ENCODE data around the gene CARD10. TPM values are rescaled to one million over a fixed set of nuclear protein-coding genes. Genes with fewer than 3 reads are reported as not detected.

The CARD10 gene
- total RNA-seq, 1 donor from 2014 or later: 9.9 TPM

DNA sequence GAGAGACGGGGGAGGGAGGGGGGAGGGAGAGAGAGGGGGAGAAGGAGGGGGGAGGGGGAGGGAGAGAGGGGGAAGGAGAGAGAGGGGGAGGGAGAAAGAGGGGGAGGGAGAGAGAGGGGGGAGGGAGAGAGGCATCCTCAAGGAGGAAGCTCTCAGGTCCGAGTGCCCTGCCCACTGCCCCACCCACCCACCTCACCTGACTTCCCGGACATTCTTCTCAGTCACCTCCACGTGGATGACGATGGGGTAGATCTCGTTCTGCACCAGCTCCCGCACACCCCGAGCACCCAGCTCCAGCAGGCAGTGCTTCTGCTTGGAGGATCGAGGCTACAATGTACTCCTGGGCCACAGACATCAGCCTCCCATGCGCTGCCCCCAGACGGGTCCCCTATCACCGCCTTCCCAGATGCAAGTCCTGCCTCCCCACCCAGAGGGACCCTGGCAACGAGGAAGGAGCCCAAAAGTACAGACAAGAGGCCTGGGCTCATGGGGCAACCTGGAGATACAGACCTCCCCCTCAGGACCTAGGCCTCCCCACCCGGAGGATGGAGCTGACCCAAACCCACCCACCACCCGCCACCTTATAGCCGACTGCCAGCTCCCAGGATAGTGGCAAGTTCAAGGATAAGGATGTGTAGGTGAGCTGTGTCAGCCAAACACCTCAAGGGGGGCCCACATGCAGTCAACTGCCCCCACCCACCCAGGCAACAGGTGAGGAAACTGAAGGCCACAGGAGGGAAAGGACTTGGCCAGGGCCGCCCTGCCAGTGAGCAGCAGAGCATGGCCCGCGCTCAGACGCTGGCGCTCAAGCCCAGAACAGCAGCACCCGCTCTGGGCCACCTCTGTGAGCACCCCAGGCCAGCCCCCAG, 27.4 kb downstream of the CARD10 start:
- H3K27me3 Mint-ChIP-seq: peaks cover 6% of the 10 kb centered on the region
- no peaks in the 10 kb centered on the region for H3K9me3 Mint-ChIP-seq
- H3K36me3 Mint-ChIP-seq: peaks cover 11% of the 10 kb centered on the region
- no peak for TF ChIP-seq CTCF (conservative IDR thresholded peaks at IDR 0.05)
- no peak overlapping the region for H3K27ac Mint-ChIP-seq
- no peak overlapping the region for H3K4me3 Mint-ChIP-seq
- no peak for DNase-seq (ENCODE audit: extremely low spot score, unreplicated experiment)
- peaks cover 24% of the 10 kb centered on the region for H3K4me1 Mint-ChIP-seq (ENCODE audit: unreplicated experiment)

DNA sequence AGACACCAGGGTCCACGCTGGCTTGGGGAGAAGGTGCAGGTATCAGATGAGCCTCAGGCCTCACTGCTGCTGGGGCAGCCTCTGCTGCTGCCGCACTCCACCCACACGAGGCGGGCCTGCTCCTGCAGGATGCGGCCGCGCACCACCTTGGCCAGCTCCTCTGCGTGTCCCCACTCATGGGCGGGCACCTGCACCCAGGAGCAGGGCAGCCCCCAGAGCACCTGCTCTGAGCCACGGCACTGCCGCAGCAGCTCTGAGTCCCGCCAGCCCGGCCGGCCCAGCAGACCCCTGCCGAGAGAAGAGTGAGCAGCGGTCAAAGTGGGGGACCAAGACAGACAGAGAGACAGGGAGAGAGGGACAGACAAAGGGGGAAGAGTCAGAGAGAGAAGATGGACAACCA, 28.1 kb downstream of the CARD10 start:
- TF ChIP-seq CTCF (conservative IDR thresholded peaks at IDR 0.05): no peak
- Mint-ChIP-seq H3K27ac (no peak overlapping the region), H3K4me1 (ENCODE audit: unreplicated experiment) (peaks cover 29% of the 10 kb centered on the region), H3K27me3 (peaks cover 9% of the 10 kb centered on the region), H3K9me3 (no peaks in the 10 kb centered on the region), H3K36me3 (peaks cover 11% of the 10 kb centered on the region), H3K4me3 (no peak overlapping the region)
- no peak for DNase-seq (ENCODE audit: extremely low spot score, unreplicated experiment)

GRCh38 chr22:37489983-37490382, 29.2 kb downstream of the CARD10 start:
- no peak for DNase-seq (ENCODE audit: extremely low spot score, unreplicated experiment)
- H3K4me1 Mint-ChIP-seq (ENCODE audit: unreplicated experiment): peaks cover 29% of the 10 kb centered on the region
- TF ChIP-seq CTCF (conservative IDR thresholded peaks at IDR 0.05): no peak

DNA sequence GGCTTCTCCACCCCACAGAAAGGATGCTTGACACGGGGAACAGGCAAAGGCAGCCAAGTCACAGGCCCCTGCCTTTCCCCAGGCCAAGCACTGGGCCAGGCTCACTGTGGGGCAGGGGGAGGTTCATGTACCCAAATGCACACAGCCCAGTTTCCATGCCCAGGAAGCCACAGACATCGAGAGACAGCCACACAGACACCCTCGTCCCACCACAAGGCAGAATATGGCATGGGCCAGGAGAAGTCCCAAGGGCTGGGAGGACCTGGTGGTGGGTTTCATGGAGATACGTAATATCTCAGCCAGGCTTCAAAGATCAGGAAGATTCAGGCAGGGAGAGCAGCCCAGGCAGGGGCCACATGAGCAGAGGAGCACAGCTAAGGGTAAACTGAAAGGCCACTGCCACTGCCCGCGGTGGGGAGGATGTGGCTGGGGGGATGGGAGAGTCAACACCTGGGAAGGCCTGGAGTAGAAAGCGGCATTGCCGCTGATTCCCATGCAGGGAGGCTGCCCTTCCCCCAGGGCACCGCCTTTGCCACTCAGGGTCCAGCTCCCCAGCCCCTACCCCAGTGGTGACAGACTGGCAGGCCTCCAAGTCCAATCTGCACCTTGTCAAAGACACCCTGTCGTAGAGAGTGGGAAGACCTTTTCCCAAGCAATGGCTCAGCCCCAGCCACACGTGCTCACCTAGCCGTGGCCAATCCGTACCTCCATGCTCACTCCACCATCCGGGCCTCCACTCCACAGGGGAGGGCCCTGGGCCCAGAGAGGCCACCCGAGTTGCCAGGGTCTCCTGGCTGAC, 30.7 kb downstream of the CARD10 start:
- Mint-ChIP-seq H3K4me3 (no peak overlapping the region), H3K36me3 (peaks cover 10% of the 10 kb centered on the region), H3K4me1 (ENCODE audit: unreplicated experiment) (peaks cover 28% of the 10 kb centered on the region), H3K27me3 (peaks cover 10% of the 10 kb centered on the region), H3K27ac (no peak overlapping the region), H3K9me3 (no peaks in the 10 kb centered on the region)
- DNase-seq (ENCODE audit: extremely low spot score, unreplicated experiment): no peak
- no peak for TF ChIP-seq CTCF (conservative IDR thresholded peaks at IDR 0.05)

More at GRCh38 chr22:37489983-37490382, 29.2 kb downstream of the CARD10 start:
- Mint-ChIP-seq H3K36me3 (peaks cover 11% of the 10 kb centered on the region), H3K9me3 (no peaks in the 10 kb centered on the region), H3K4me3 (no peak overlapping the region), H3K27ac (no peak overlapping the region), H3K27me3 (peaks cover 9% of the 10 kb centered on the region)

GRCh38 chr22:37487571-37487970, 31.6 kb downstream of the CARD10 start:
- peaks cover 6% of the 10 kb centered on the region for H3K36me3 Mint-ChIP-seq
- peaks cover 30% of the 10 kb centered on the region for H3K4me1 Mint-ChIP-seq (ENCODE audit: unreplicated experiment)
- DNase-seq (ENCODE audit: extremely low spot score, unreplicated experiment): no peak
- H3K27me3 Mint-ChIP-seq: peaks cover 20% of the 10 kb centered on the region
- no peaks in the 10 kb centered on the region for H3K9me3 Mint-ChIP-seq
- no peak overlapping the region for H3K4me3 Mint-ChIP-seq
- no peak overlapping the region for H3K27ac Mint-ChIP-seq
- no peak for TF ChIP-seq CTCF (conservative IDR thresholded peaks at IDR 0.05)

Measured in type B pancreatic cell (in vitro differentiated cells).